Naive thymus-derived CD8-positive, alpha-beta T cell (primary cell): ENCODE data around the gene LELP1. TPM values are rescaled to one million over a fixed set of nuclear protein-coding genes. Genes with fewer than 3 reads are reported as not detected.
"Not testable (repeated sequence)": the region's sequence is repeated elsewhere in the genome, so short reads cannot be mapped to it uniquely, and the experiment has no call there.

Source experiments
- ATAC-seq, 2 donors: fragments of 150-1000 bp; cut with Tn5 transposase in 1 of 2; sonication (Bioruptor Pico), chemical (Tn5 transposase) in 1 of 2; 1 replicate in 1 of 2; 2 replicates in 1 of 2; pipeline ENCODE4 v1.10.0; 2021; ENCODE audit warnings: mild to moderate bottlenecking in 2 of 2, moderate library complexity in 2 of 2
- POLR2A ChIA-PET: fragments of 350-600 bp; sonication (Branson Sonifier 250); formaldehyde crosslinking; loops from one replicate; lab custom pipeline; 2021; ENCODE audit warnings: antibody characterized with exemption; lab: Charles Lee
- DNase-seq, 10 donors: peaks; one replicate each; pipeline versions ENCODE4 v3.0.0 to v3.0.0-alpha.2; 2020 to 2022
- H3K27ac Mint-ChIP-seq, 10 donors: one replicate each; pipeline ENCODE4 v1.8.0; 2020 to 2022; ENCODE audit warnings: mild to moderate bottlenecking in 10 of 10, mixed read lengths in 10 of 10, moderate library complexity in 4 of 10, inconsistent platforms in 1 of 10
- H3K27me3 Mint-ChIP-seq, 5 donors: one replicate each; pipeline ENCODE4 v1.8.0; 2021 to 2022; ENCODE audit warnings: mixed read lengths in 5 of 5
- H3K36me3 Mint-ChIP-seq, 3 donors: one replicate each; pipeline ENCODE4 v1.8.0; 2020 to 2022; ENCODE audit warnings: mixed read lengths in 3 of 3, mild to moderate bottlenecking in 2 of 3, inconsistent platforms in 1 of 3
- H3K4me1 Mint-ChIP-seq, 4 donors: one replicate each; pipeline ENCODE4 v1.8.0; 2021 to 2022; ENCODE audit warnings: mixed read lengths in 4 of 4
- H3K4me3 Mint-ChIP-seq, 10 donors: one replicate each; pipeline ENCODE4 v1.8.0; 2020 to 2022; ENCODE audit warnings: mild to moderate bottlenecking in 10 of 10, mixed read lengths in 10 of 10, moderate library complexity in 6 of 10, inconsistent platforms in 1 of 10
- H3K9me3 Mint-ChIP-seq, 9 donors: one replicate each; pipeline ENCODE4 v1.8.0; 2020 to 2022; ENCODE audit warnings: mixed read lengths in 9 of 9, mild to moderate bottlenecking in 3 of 9, inconsistent platforms in 1 of 9, moderate library complexity in 1 of 9
- polyA plus RNA-seq, 3 donors: library from polyadenylated mRNA; unstranded; fragments of 300-500 nt; fragmentation: Illumina TruSeq; gene quantifications; one replicate each; pipeline ENCODE4 v1.2.3, GENCODE V29; 2021
- total RNA-seq, 8 experiments: library from RNA in 2 of 8; stranded (reverse) in 2 of 8; gene quantifications; one replicate each; pipeline ENCODE4 v1.2.3 and lab custom pipeline; 2021 to 2026

Gene LELP1
- total RNA-seq (not detected), polyA plus RNA-seq (not detected), total RNA-seq (lab: John Stamatoyannopoulos, UW) (0 reads per million in 6 experiments)

- Mint-ChIP-seq H3K27ac (no peak within 1 kb of the TSS), H3K36me3 (no peaks in the 10 kb centered on the region), H3K4me3 (no peak within 1 kb of the TSS), H3K4me1 (no peaks in the 10 kb centered on the region), H3K9me3 (no peaks in the 10 kb centered on the region), H3K27me3 (peaks cover 19 to 64% (median 36%) of the 10 kb centered on the region in 5 donors)
- ATAC-seq (no peak), DNase-seq (no peak)
- POLR2A ChIA-PET = no interaction called here
Measured at GRCh38 chr1:153203130-153203529, at the start of gene LELP1. TSS of gene LELP1 (plus strand) at chr1:153203430. CDS start at chr1:153204708, 1,278 bp downstream.

- POLR2A ChIA-PET = no interaction called here
Measured at GRCh38 chr1:153155541-153155940, 47.7 kb upstream of the LELP1 start.

GRCh38 chr1:153168686-153169085 lies 34.5 kb upstream of the LELP1 start:
- POLR2A ChIA-PET = no interaction called here
- no peak overlapping the region for H3K27ac Mint-ChIP-seq
- H3K36me3 Mint-ChIP-seq = no peaks in the 10 kb centered on the region
- no peaks in the 10 kb centered on the region for H3K4me1 Mint-ChIP-seq
- no peak overlapping the region for H3K4me3 Mint-ChIP-seq
- peaks cover 20 to 68% (median 38%) of the 10 kb centered on the region in 5 donors for H3K27me3 Mint-ChIP-seq
- H3K9me3 Mint-ChIP-seq = peaks cover 0 to 8% (median 0%) of the 10 kb centered on the region in 9 donors
- no peak for ATAC-seq
- DNase-seq = no peak

More at GRCh38 chr1:153155541-153155940, 47.7 kb upstream of the LELP1 start:
- Mint-ChIP-seq H3K4me3 (no peak overlapping the region), H3K9me3 (peaks cover 0 to 33% (median 12%) of the 10 kb centered on the region in 9 donors), H3K36me3 (peaks cover 0 to 9% (median 0%) of the 10 kb centered on the region in 3 donors), H3K27ac (no peak overlapping the region), H3K27me3 (peaks cover 17 to 42% (median 25%) of the 10 kb centered on the region in 5 donors), H3K4me1 (no peaks in the 10 kb centered on the region)
- DNase-seq (no peak), ATAC-seq (no peak)

GRCh38 chr1:153174624-153175023 lies 28.6 kb upstream of the LELP1 start:
- no peak overlapping the region for H3K4me3 Mint-ChIP-seq
- peaks cover 0 to 8% (median 0%) of the 10 kb centered on the region in 9 donors for H3K9me3 Mint-ChIP-seq
- DNase-seq (no peak), ATAC-seq (no peak)
- POLR2A ChIA-PET = no interaction called here
- no peaks in the 10 kb centered on the region for H3K4me1 Mint-ChIP-seq
- H3K36me3 Mint-ChIP-seq = no peaks in the 10 kb centered on the region
- peaks cover 8 to 38% (median 26%) of the 10 kb centered on the region in 5 donors for H3K27me3 Mint-ChIP-seq
- no peak overlapping the region for H3K27ac Mint-ChIP-seq

GRCh38 chr1:153178922-153179321 lies 24.3 kb upstream of the LELP1 start:
- POLR2A ChIA-PET = no interaction called here
- H3K27me3 Mint-ChIP-seq = peaks cover 13 to 33% (median 14%) of the 10 kb centered on the region in 5 donors

GRCh38 chr1:153180556-153180955 lies 22.7 kb upstream of the LELP1 start:
- no peaks in the 10 kb centered on the region for H3K4me1 Mint-ChIP-seq
- no peak for DNase-seq
- peaks cover 10 to 30% (median 18%) of the 10 kb centered on the region in 5 donors for H3K27me3 Mint-ChIP-seq
- ATAC-seq = no peak
- H3K4me3 Mint-ChIP-seq = no peak overlapping the region
- no peak overlapping the region for H3K27ac Mint-ChIP-seq
- POLR2A ChIA-PET = no interaction called here
- peaks cover 1 to 24% (median 6%) of the 10 kb centered on the region in 9 donors for H3K9me3 Mint-ChIP-seq
- peaks cover 0 to 5% (median 4%) of the 10 kb centered on the region in 3 donors for H3K36me3 Mint-ChIP-seq

More at GRCh38 chr1:153178922-153179321, 24.3 kb upstream of the LELP1 start:
- Mint-ChIP-seq H3K9me3 (peaks cover 0 to 9% (median 0%) of the 10 kb centered on the region in 9 donors), H3K27ac (no peak overlapping the region), H3K4me3 (no peak overlapping the region), H3K36me3 (no peaks in the 10 kb centered on the region), H3K4me1 (no peaks in the 10 kb centered on the region)
- no peak for ATAC-seq
- no peak for DNase-seq

GRCh38 chr1:153188301-153188700 lies 14.9 kb upstream of the LELP1 start:
- peaks cover 2 to 18% (median 9%) of the 10 kb centered on the region in 3 donors for H3K36me3 Mint-ChIP-seq
- peaks cover 3 to 41% (median 15%) of the 10 kb centered on the region in 9 donors for H3K9me3 Mint-ChIP-seq
- peaks cover 38 to 87% (median 51%) of the 10 kb centered on the region in 5 donors for H3K27me3 Mint-ChIP-seq
- H3K4me3 Mint-ChIP-seq, POLR2A ChIA-PET, DNase-seq, H3K4me1 Mint-ChIP-seq, ATAC-seq, H3K27ac Mint-ChIP-seq: not testable (repeated sequence)

GRCh38 chr1:153190373-153190772 lies 12.9 kb upstream of the LELP1 start:
- no peak overlapping the region for H3K27ac Mint-ChIP-seq
- peaks cover 2 to 12% (median 7%) of the 10 kb centered on the region in 3 donors for H3K36me3 Mint-ChIP-seq
- peaks cover 0 to 2% (median 0%) of the 10 kb centered on the region in 4 donors for H3K4me1 Mint-ChIP-seq
- POLR2A ChIA-PET = no interaction called here
- peaks cover 3 to 21% (median 12%) of the 10 kb centered on the region in 9 donors for H3K9me3 Mint-ChIP-seq
- peaks cover 44 to 95% (median 58%) of the 10 kb centered on the region in 5 donors for H3K27me3 Mint-ChIP-seq
- DNase-seq (no peak), ATAC-seq (no peak)
- no peak overlapping the region for H3K4me3 Mint-ChIP-seq

GRCh38 chr1:153192697-153193096 lies 10.5 kb upstream of the LELP1 start:
- Mint-ChIP-seq H3K9me3 (peaks cover 0 to 3% (median 0%) of the 10 kb centered on the region in 9 donors), H3K27me3 (peaks cover 40 to 95% (median 56%) of the 10 kb centered on the region in 5 donors), H3K27ac (no peak overlapping the region), H3K36me3 (no peaks in the 10 kb centered on the region), H3K4me1 (peaks cover 0 to 2% (median 0%) of the 10 kb centered on the region in 4 donors), H3K4me3 (no peak overlapping the region)
- DNase-seq (no peak), ATAC-seq (no peak)
- POLR2A ChIA-PET = no interaction called here

GRCh38 chr1:153194331-153195050 lies 8.7 kb upstream of the LELP1 start:
- DNase-seq (no peak), ATAC-seq (no peak)
- peaks cover 0 to 2% (median 0%) of the 10 kb centered on the region in 9 donors for H3K9me3 Mint-ChIP-seq
- peaks cover 0 to 2% (median 0%) of the 10 kb centered on the region in 4 donors for H3K4me1 Mint-ChIP-seq
- no peaks in the 10 kb centered on the region for H3K36me3 Mint-ChIP-seq
- H3K4me3 Mint-ChIP-seq = no peak overlapping the region
- POLR2A ChIA-PET = no interaction called here
- no peak overlapping the region for H3K27ac Mint-ChIP-seq
- peaks cover 45 to 96% (median 60%) of the 10 kb centered on the region in 5 donors for H3K27me3 Mint-ChIP-seq

GRCh38 chr1:153195216-153195615 lies 8.0 kb upstream of the LELP1 start:
- no peak for ATAC-seq
- DNase-seq = no peak
- Mint-ChIP-seq H3K9me3 (peaks cover 0 to under 1% (median 0%) of the 10 kb centered on the region in 9 donors), H3K4me1 (peaks cover 0 to 2% (median 0%) of the 10 kb centered on the region in 4 donors), H3K27me3 (peaks cover 38 to 96% (median 55%) of the 10 kb centered on the region in 5 donors), H3K4me3 (no peak overlapping the region), H3K27ac (no peak overlapping the region), H3K36me3 (no peaks in the 10 kb centered on the region)
- POLR2A ChIA-PET = no interaction called here

GRCh38 chr1:153202006-153202405 lies 1.2 kb upstream of the LELP1 start:
- Mint-ChIP-seq H3K4me1 (no peaks in the 10 kb centered on the region), H3K4me3 (no peak overlapping the region)

GRCh38 chr1:153206631-153207030 lies 3.4 kb downstream of the LELP1 start:
- POLR2A ChIA-PET = no interaction called here
- Mint-ChIP-seq H3K9me3 (no peaks in the 10 kb centered on the region), H3K36me3 (no peaks in the 10 kb centered on the region), H3K27ac (no peak overlapping the region), H3K27me3 (peaks cover 23 to 58% (median 37%) of the 10 kb centered on the region in 5 donors), H3K4me1 (no peaks in the 10 kb centered on the region), H3K4me3 (no peak overlapping the region)
- ATAC-seq = no peak
- DNase-seq = no peak

More at GRCh38 chr1:153202006-153202405, 1.2 kb upstream of the LELP1 start:
- POLR2A ChIA-PET = no interaction called here
- H3K27me3 Mint-ChIP-seq = peaks cover 19 to 66% (median 37%) of the 10 kb centered on the region in 5 donors
- DNase-seq = no peak
- no peak overlapping the region for H3K27ac Mint-ChIP-seq
- no peaks in the 10 kb centered on the region for H3K9me3 Mint-ChIP-seq
- no peak for ATAC-seq
- H3K36me3 Mint-ChIP-seq = no peaks in the 10 kb centered on the region
